NB4 (cell line): ENCODE measurements around the gene GTPBP8.
A peak's percentile ranks its signal among the peaks of the same experiment; 100 is the strongest.

Experiments used
- DNase-seq: peaks from one replicate; pipeline ENCODE4 v3.0.0; 2010; ENCODE audit warnings: low read depth
- H3K4me3 ChIP-seq: one replicate; pipeline ENCODE4 v1.5.1; 2011; ENCODE audit warnings: mild to moderate bottlenecking, low read depth, low read length, moderate library complexity
- CTCF ChIP-seq: IDR thresholded peaks from one replicate; pipeline ENCODE4 v1.5.1; 2012; ENCODE audit warnings: low read depth, low read length
- MAX ChIP-seq: IDR thresholded peaks from 2 replicates; pipeline ENCODE4 v1.6.1; 2011; ENCODE audit warnings: low read depth, low read length
- MYC ChIP-seq: IDR thresholded peaks from 2 replicates; pipeline ENCODE4 v1.6.1; 2011; ENCODE audit warnings: low read depth, low read length
- POLR2A ChIP-seq: IDR thresholded peaks from 2 replicates; pipeline ENCODE4 v1.6.1; 2011; ENCODE audit warnings: mild to moderate bottlenecking; ENCODE audit not compliant: insufficient read length; ENCODE audit errors: extremely low read depth

The GTPBP8 gene

GRCh38 chr3:112965656-112966055 is 25.1 kb upstream of the GTPBP8 start:
- no peak for DNase-seq
- no peak overlapping the region for H3K4me3 ChIP-seq

GRCh38 chr3:112966633-112967032 is 24.2 kb upstream of the GTPBP8 start:
- no peak overlapping the region for H3K4me3 ChIP-seq
- DNase-seq: peak; percentile 80
- TF ChIP-seq POLR2A: no peak
- no peak for TF ChIP-seq MAX
- no peak for TF ChIP-seq CTCF
- TF ChIP-seq MYC: no peak

More at GRCh38 chr3:112965656-112966055, 25.1 kb upstream of the GTPBP8 start:
- TF ChIP-seq POLR2A: no peak
- TF ChIP-seq CTCF: no peak
- TF ChIP-seq MYC: no peak
- TF ChIP-seq MAX: no peak

GRCh38 chr3:112967425-112967824 is 23.4 kb upstream of the GTPBP8 start:
- TF ChIP-seq POLR2A (no peak), MYC (no peak), MAX (no peak), CTCF (no peak)
- no peak overlapping the region for H3K4me3 ChIP-seq
- DNase-seq: no peak

- DNase-seq: peak; percentile 69
- TF ChIP-seq MYC: no peak
- TF ChIP-seq CTCF: no peak
- TF ChIP-seq MAX: no peak
- no peak for TF ChIP-seq POLR2A
Measured at GRCh38 chr3:112967828-112968227, 23.0 kb upstream of the GTPBP8 start.

GRCh38 chr3:112972158-112972557 is 18.6 kb upstream of the GTPBP8 start:
- TF ChIP-seq CTCF (no peak), POLR2A (no peak), MYC (no peak), MAX (no peak)
- DNase-seq: no peak
- no peak overlapping the region for H3K4me3 ChIP-seq

More at GRCh38 chr3:112967828-112968227, 23.0 kb upstream of the GTPBP8 start:
- H3K4me3 ChIP-seq: no peak overlapping the region
